ACC112 (cell line): Measurements from ENCODE around the gene TBX15.
"Not testable (repeated sequence)": the region's sequence is repeated elsewhere in the genome, so short reads cannot be mapped to it uniquely, and the experiment has no call there.

Experiments used
- H2AFZ ChIP-seq: fragments of 200-600 bp; sonication (generic); one replicate; pipeline ENCODE4 v1.6.0; 2017; ENCODE audit warnings: antibody characterized with exemption, low read length; ENCODE audit not compliant: unreplicated experiment
- H3K27ac ChIP-seq: fragments of 200-600 bp; sonication (generic); 2 replicates; pipeline ENCODE4 v1.5.1; 2014; ENCODE audit warnings: low read depth, mild to moderate bottlenecking, antibody characterized with exemption, low read length, moderate library complexity
- H3K27me3 ChIP-seq: fragments of 200-600 bp; sonication (generic); 2 replicates; pipeline ENCODE4 v1.6.1; 2014; ENCODE audit warnings: mild to moderate bottlenecking, antibody characterized with exemption, low read length, moderate library complexity, mixed read lengths; ENCODE audit not compliant: insufficient read depth
- H3K36me3 ChIP-seq: fragments of 200-600 bp; sonication (generic); 2 replicates; pipeline ENCODE4 v1.6.1; 2016; ENCODE audit warnings: mild to moderate bottlenecking, antibody characterized with exemption, low read length, moderate library complexity, mixed read lengths; ENCODE audit not compliant: insufficient read depth
- H3K4me1 ChIP-seq: fragments of 200-600 bp; sonication (generic); one replicate; pipeline ENCODE4 v1.6.1; 2016; ENCODE audit warnings: low read length, mixed read lengths; ENCODE audit not compliant: insufficient read depth, unreplicated experiment, control insufficient read depth
- H3K4me3 ChIP-seq: fragments of 200-600 bp; sonication (generic); 2 replicates; pipeline ENCODE4 v1.5.1; 2014; ENCODE audit warnings: mild to moderate bottlenecking, low read depth, low read length
- H3K79me2 ChIP-seq: fragments of 200-600 bp; sonication (generic); one replicate; pipeline ENCODE4 v1.6.0; 2016; ENCODE audit warnings: low read length; ENCODE audit not compliant: control insufficient read depth, unreplicated experiment, insufficient read depth

The TBX15 gene

GRCh38 chr1:118923319-118923718, 64.8 kb downstream of the TBX15 start:
- Histone ChIP-seq H3K4me1 (no peaks in the 10 kb centered on the region), H3K4me3 (no peak overlapping the region), H2AFZ (no peak overlapping the region), H3K36me3 (peaks cover 41% of the 10 kb centered on the region), H3K79me2 (no peaks in the 10 kb centered on the region), H3K27me3 (no peaks in the 10 kb centered on the region), H3K27ac (no peak overlapping the region)

GRCh38 chr1:118921994-118922393, 66.1 kb downstream of the TBX15 start:
- no peaks in the 10 kb centered on the region for H3K79me2 ChIP-seq
- H3K4me3 ChIP-seq: no peak overlapping the region
- H3K36me3 ChIP-seq: peaks cover 46% of the 10 kb centered on the region
- H3K27me3 ChIP-seq: no peaks in the 10 kb centered on the region
- H2AFZ ChIP-seq: no peak overlapping the region
- no peak overlapping the region for H3K27ac ChIP-seq
- no peaks in the 10 kb centered on the region for H3K4me1 ChIP-seq

- Histone ChIP-seq H3K36me3 (peaks cover 38% of the 10 kb centered on the region), H2AFZ (no peak overlapping the region), H3K27me3 (no peaks in the 10 kb centered on the region), H3K27ac (no peak overlapping the region), H3K4me3 (no peak overlapping the region), H3K4me1 (no peaks in the 10 kb centered on the region), H3K79me2 (no peaks in the 10 kb centered on the region)
Measured at GRCh38 chr1:118920124-118920717, 67.9 kb downstream of the TBX15 start.

GRCh38 chr1:118918940-118919259, 69.2 kb downstream of the TBX15 start:
- H3K27ac ChIP-seq: no peak overlapping the region
- no peak overlapping the region for H2AFZ ChIP-seq
- H3K4me1 ChIP-seq: no peaks in the 10 kb centered on the region
- H3K4me3 ChIP-seq: no peak overlapping the region
- H3K36me3 ChIP-seq: peaks cover 36% of the 10 kb centered on the region
- H3K79me2 ChIP-seq: no peaks in the 10 kb centered on the region
- H3K27me3 ChIP-seq: no peaks in the 10 kb centered on the region

GRCh38 chr1:118918230-118918939, 69.8 kb downstream of the TBX15 start:
- Histone ChIP-seq H3K4me1 (no peaks in the 10 kb centered on the region), H2AFZ (no peak overlapping the region), H3K79me2 (no peaks in the 10 kb centered on the region), H3K27ac (no peak overlapping the region), H3K4me3 (no peak overlapping the region), H3K36me3 (peaks cover 32% of the 10 kb centered on the region), H3K27me3 (no peaks in the 10 kb centered on the region)

- not testable (repeated sequence) for H3K4me3 ChIP-seq, H3K27me3 ChIP-seq, H3K4me1 ChIP-seq, H3K27ac ChIP-seq, H2AFZ ChIP-seq, H3K79me2 ChIP-seq
- H3K36me3 ChIP-seq: peaks cover 25% of the 10 kb centered on the region
Measured at GRCh38 chr1:118916346-118916745, 71.8 kb downstream of the TBX15 start.

- no peak overlapping the region for H3K27ac ChIP-seq
- no peaks in the 10 kb centered on the region for H3K79me2 ChIP-seq
- no peak overlapping the region for H3K4me3 ChIP-seq
- peaks cover 37% of the 10 kb centered on the region for H3K36me3 ChIP-seq
- no peaks in the 10 kb centered on the region for H3K27me3 ChIP-seq
- no peak overlapping the region for H2AFZ ChIP-seq
- no peaks in the 10 kb centered on the region for H3K4me1 ChIP-seq
Measured at GRCh38 chr1:118914379-118915161, 73.6 kb downstream of the TBX15 start.

GRCh38 chr1:118913818-118914217, 74.3 kb downstream of the TBX15 start:
- Histone ChIP-seq H3K79me2 (no peaks in the 10 kb centered on the region), H3K27me3 (no peaks in the 10 kb centered on the region), H3K4me3 (no peak overlapping the region), H3K27ac (no peak overlapping the region), H2AFZ (no peak overlapping the region), H3K36me3 (peaks cover 35% of the 10 kb centered on the region), H3K4me1 (no peaks in the 10 kb centered on the region)

- H3K4me3 ChIP-seq: no peak overlapping the region
- no peak overlapping the region for H2AFZ ChIP-seq
- H3K27ac ChIP-seq: no peak overlapping the region
- no peaks in the 10 kb centered on the region for H3K79me2 ChIP-seq
- H3K27me3 ChIP-seq: no peaks in the 10 kb centered on the region
- peaks cover 26% of the 10 kb centered on the region for H3K36me3 ChIP-seq
- no peaks in the 10 kb centered on the region for H3K4me1 ChIP-seq
Measured at GRCh38 chr1:118912574-118912973, 75.6 kb downstream of the TBX15 start.

- H3K79me2 ChIP-seq: no peaks in the 10 kb centered on the region
- H3K27ac ChIP-seq: no peak overlapping the region
- no peak overlapping the region for H2AFZ ChIP-seq
- H3K4me3 ChIP-seq: no peak overlapping the region
- peaks cover 27% of the 10 kb centered on the region for H3K36me3 ChIP-seq
- H3K27me3 ChIP-seq: no peaks in the 10 kb centered on the region
- H3K4me1 ChIP-seq: no peaks in the 10 kb centered on the region
Measured at GRCh38 chr1:118911571-118911970, 76.6 kb downstream of the TBX15 start.

- Histone ChIP-seq H3K27me3 (no peaks in the 10 kb centered on the region), H3K27ac (no peak overlapping the region), H3K79me2 (no peaks in the 10 kb centered on the region), H3K4me3 (no peak overlapping the region), H3K36me3 (peaks cover 34% of the 10 kb centered on the region), H3K4me1 (peaks cover 7% of the 10 kb centered on the region), H2AFZ (no peak overlapping the region)
Measured at GRCh38 chr1:118907466-118907865, 80.7 kb downstream of the TBX15 start.
